ENCODE results near the gene NCKAP5L.

NCKAP5L gene

GRCh38 chr12:49866859-49867569 lies 38.8 kb upstream of the NCKAP5L start:
- no peak for TF ChIP-seq TOX (CRISPR knock-in tag; IDR thresholded peaks at IDR 0.05; ENCODE audit: borderline replicate concordance)
- TF ChIP-seq ESRRG (CRISPR knock-in tag; IDR thresholded peaks at IDR 0.05), result no peak
- TF ChIP-seq POU6F1 (CRISPR knock-in tag; IDR thresholded peaks at IDR 0.05; ENCODE audit: borderline replicate concordance, low read depth), result no peak
- no peak for TF ChIP-seq SNAI2 (CRISPR knock-in tag; IDR thresholded peaks at IDR 0.05)
- TF ChIP-seq OSR1 (CRISPR knock-in tag; IDR thresholded peaks at IDR 0.05), result no peak
- TF ChIP-seq TCF4 (CRISPR knock-in tag; IDR thresholded peaks at IDR 0.05; ENCODE audit: borderline replicate concordance), result no peak
- TF ChIP-seq PPARA (CRISPR knock-in tag; IDR thresholded peaks at IDR 0.05; ENCODE audit: borderline replicate concordance), result no peak
- ATAC-seq, result peak; percentile 27

GRCh38 chr12:49865782-49866135 lies 37.5 kb upstream of the NCKAP5L start:
- TF ChIP-seq TCF4 (CRISPR knock-in tag; IDR thresholded peaks at IDR 0.05; ENCODE audit: borderline replicate concordance) (no peak), PATZ1 (CRISPR knock-in tag; IDR thresholded peaks at IDR 0.05; ENCODE audit: borderline replicate concordance) (no peak), CSDC2 (CRISPR knock-in tag; IDR thresholded peaks at IDR 0.05) (no peak), POU6F1 (CRISPR knock-in tag; IDR thresholded peaks at IDR 0.05; ENCODE audit: borderline replicate concordance, low read depth) (no peak), ZFP30 (CRISPR knock-in tag; IDR thresholded peaks at IDR 0.05) (no peak)

GRCh38 chr12:49865109-49865781 lies 37.0 kb upstream of the NCKAP5L start:
- ATAC-seq, result no peak
- TF ChIP-seq ZNF565 (CRISPR knock-in tag; conservative IDR thresholded peaks at IDR 0.05; ENCODE audit: low read depth) (no peak), ISL1 (CRISPR knock-in tag; IDR thresholded peaks at IDR 0.05) (no peak), PPARA (CRISPR knock-in tag; IDR thresholded peaks at IDR 0.05; ENCODE audit: borderline replicate concordance) (no peak)

More at GRCh38 chr12:49865782-49866135, 37.5 kb upstream of the NCKAP5L start:
- no peak for ATAC-seq

- ATAC-seq, result no peak
- no peak for TF ChIP-seq SNAI2 (CRISPR knock-in tag; IDR thresholded peaks at IDR 0.05)
- no peak for TF ChIP-seq CSDC2 (CRISPR knock-in tag; IDR thresholded peaks at IDR 0.05)
- no peak for TF ChIP-seq ZC3H10 (CRISPR knock-in tag; IDR thresholded peaks at IDR 0.05)
- TF ChIP-seq ESRRG (CRISPR knock-in tag; IDR thresholded peaks at IDR 0.05), result no peak
- no peak for TF ChIP-seq ZNF8 (CRISPR knock-in tag; IDR thresholded peaks at IDR 0.05)
- TF ChIP-seq TOX (CRISPR knock-in tag; IDR thresholded peaks at IDR 0.05; ENCODE audit: borderline replicate concordance), result no peak
- no peak for TF ChIP-seq ZNF70 (CRISPR knock-in tag; IDR thresholded peaks at IDR 0.05)
- TF ChIP-seq PPARA (CRISPR knock-in tag; IDR thresholded peaks at IDR 0.05; ENCODE audit: borderline replicate concordance), result no peak
- no peak for TF ChIP-seq OSR1 (CRISPR knock-in tag; IDR thresholded peaks at IDR 0.05)
- TF ChIP-seq GLIS3 (CRISPR knock-in tag; IDR thresholded peaks at IDR 0.05), result no peak
- no peak for TF ChIP-seq CREB5 (CRISPR knock-in tag; IDR thresholded peaks at IDR 0.05; ENCODE audit: low read depth)
- no peak for TF ChIP-seq BACH2 (CRISPR knock-in tag; IDR thresholded peaks at IDR 0.05; ENCODE audit: borderline replicate concordance)
- TF ChIP-seq CSRNP3 (CRISPR knock-in tag; IDR thresholded peaks at IDR 0.05), result no peak
- no peak for TF ChIP-seq TCF4 (CRISPR knock-in tag; IDR thresholded peaks at IDR 0.05; ENCODE audit: borderline replicate concordance)
- TF ChIP-seq ARNTL (CRISPR knock-in tag; IDR thresholded peaks at IDR 0.05; ENCODE audit: borderline replicate concordance, low read depth), result no peak
- no peak for TF ChIP-seq POU6F1 (CRISPR knock-in tag; IDR thresholded peaks at IDR 0.05; ENCODE audit: borderline replicate concordance, low read depth)
- no peak for TF ChIP-seq TSHZ2 (CRISPR knock-in tag; IDR thresholded peaks at IDR 0.05)
- TF ChIP-seq ZNF565 (CRISPR knock-in tag; conservative IDR thresholded peaks at IDR 0.05; ENCODE audit: low read depth), result no peak
- no peak for TF ChIP-seq RARB (CRISPR knock-in tag; IDR thresholded peaks at IDR 0.05)
- TF ChIP-seq ZFP30 (CRISPR knock-in tag; IDR thresholded peaks at IDR 0.05), result no peak
Measured at GRCh38 chr12:49864798-49865090, 36.5 kb upstream of the NCKAP5L start.
